HepG2 (cell line): ENCODE measurements around the gene ZBTB48. TPM values are rescaled to one million over a fixed set of nuclear protein-coding genes. Genes with fewer than 3 reads are reported as not detected.

Experiments
- FOXK1 ChIP-seq: sonication (generic); formaldehyde crosslinking; IDR thresholded peaks from 2 replicates; pipeline ENCODE4 v1.4.0; 2020; ENCODE audit warnings: low read depth, missing genetic modification reagents, borderline replicate concordance
- GABPA ChIP-seq, 2 experiments: IDR thresholded peaks; 2 replicates each; pipeline ENCODE4 v1.6.1; 2011 to 2016; ENCODE audit warnings: low read depth in 2 of 2, low read length in 1 of 2, missing biosample characterization in 1 of 2, missing genetic modification characterization in 1 of 2
- HMG20A ChIP-seq: IDR thresholded peaks from 2 replicates; pipeline ENCODE4 v1.6.1; 2016; ENCODE audit warnings: borderline replicate concordance
- ZFP41 ChIP-seq: sonication (generic); formaldehyde crosslinking; IDR thresholded peaks from 2 replicates; pipeline ENCODE4 v1.4.0; 2020; ENCODE audit warnings: mild to moderate bottlenecking, missing genetic modification reagents, borderline replicate concordance
- ZNF607 ChIP-seq: sonication (generic); formaldehyde crosslinking; IDR thresholded peaks from 2 replicates; pipeline ENCODE4 v1.5.1; 2020; ENCODE audit warnings: missing genetic modification reagents, mild to moderate bottlenecking, borderline replicate concordance
- ZNF644 ChIP-seq: IDR thresholded peaks from 2 replicates; pipeline ENCODE4 v1.6.1; 2016; ENCODE audit warnings: low read depth
- polyA plus RNA-seq, 8 experiments: library from polyadenylated mRNA; depleted of rRNA in 3 of 8; stranded (reverse) in 7 of 8; unstranded in 1 of 8; fragments of >200 nt; fragmentation: Illumina TruSeq in 4 of 8; extraction: Trizol in 4 of 8; gene quantifications; 2 replicates each; pipeline versions ENCODE4 v1.2.1 to v1.2.3, GENCODE V29; 2011 to 2016; ENCODE audit warnings: low read depth in 4 of 8, missing spikeins in 1 of 8, mixed read lengths in 1 of 8; ENCODE audit not compliant: insufficient read depth in 1 of 8
- total RNA-seq, 5 experiments: library from RNA; depleted of rRNA; stranded (reverse); fragments of >200 nt; fragmentation: Illumina TruSeq; extraction: Trizol; gene quantifications; 2 replicates each; pipeline ENCODE4 v1.2.3, GENCODE V29; 2016; ENCODE audit warnings: low read depth in 1 of 5
- TF ChIP-seq, protein P1 (sequence below): sonication (generic); formaldehyde crosslinking; conservative IDR thresholded peaks from 2 replicates; pipeline ENCODE4 v1.8.1; 2023; ENCODE audit warnings: missing genetic modification reagents
- TF ChIP-seq, protein P2 (sequence below): sonication (generic); formaldehyde crosslinking; IDR thresholded peaks from 2 replicates; pipeline ENCODE4 v1.9.0; 2021; ENCODE audit warnings: missing genetic modification reagents, mild to moderate bottlenecking, borderline replicate concordance
- TF ChIP-seq, protein P3 (sequence below): sonication (generic); formaldehyde crosslinking; conservative IDR thresholded peaks from 2 replicates; pipeline ENCODE4 v1.8.0; 2022; ENCODE audit warnings: low read depth, missing genetic modification reagents
- TF ChIP-seq, protein P4 (sequence below): sonication (generic); formaldehyde crosslinking; IDR thresholded peaks from 2 replicates; pipeline ENCODE4 v1.4.0; 2020; ENCODE audit warnings: missing genetic modification reagents
- TF ChIP-seq, protein P5 (sequence below), 2 experiments: fragments of 450-650 bp in 1 of 2; sonication (generic) in 1 of 2; formaldehyde crosslinking; IDR thresholded peaks; 2 replicates each; pipeline versions ENCODE4 v1.5.0 to v1.8.0; 2020 to 2022; ENCODE audit warnings: mild to moderate bottlenecking in 1 of 2, missing genetic modification reagents in 1 of 2
- TF ChIP-seq, protein P6 (sequence below), 2 experiments: sonication (generic) in 1 of 2; formaldehyde crosslinking in 1 of 2; IDR thresholded peaks; 2 replicates each; pipeline versions ENCODE4 v1.4.0 to v1.6.1; 2016 to 2020; ENCODE audit warnings: borderline replicate concordance in 1 of 2, low read depth in 1 of 2, mild to moderate bottlenecking in 1 of 2, missing genetic modification reagents in 1 of 2

Gene ZBTB48
- total and polyA plus RNA-seq, 2 of the 13 experiments (the other 11 are each of a cell fraction or from before 2014, with no cell fraction given), result 13.0 to 17.1 TPM

DNA sequence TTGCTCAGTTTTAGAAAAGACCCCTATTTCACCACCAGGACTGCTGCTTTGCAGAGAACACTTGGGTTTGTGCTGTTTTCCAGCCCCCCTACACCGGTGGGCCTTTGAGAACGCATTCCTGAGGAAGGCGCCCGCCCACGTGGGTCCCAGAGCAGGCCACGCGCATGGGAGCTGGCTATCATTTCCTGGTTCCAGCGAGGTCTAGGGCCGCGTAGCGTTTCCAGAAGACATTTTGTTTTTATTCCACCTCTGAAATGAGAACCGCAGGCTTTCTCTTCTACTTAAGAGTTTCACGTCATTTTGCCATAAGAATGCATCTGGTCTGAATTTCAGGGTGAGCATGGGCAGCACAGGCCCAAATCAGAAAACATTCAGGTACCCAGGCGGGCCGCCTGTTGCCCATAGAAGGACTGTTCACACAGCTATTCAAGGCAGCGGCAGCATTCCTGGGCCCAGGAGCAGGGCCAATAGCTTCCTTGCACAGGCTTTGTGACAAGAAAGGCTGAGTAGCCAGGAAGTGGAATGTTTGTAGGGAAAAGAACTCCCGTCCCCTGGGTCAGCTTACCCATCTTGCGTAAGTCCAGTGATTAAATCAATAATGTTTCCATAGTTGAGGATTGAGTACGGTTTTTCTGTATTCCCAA, 24.2 kb downstream of the ZBTB48 start (continued):
- TF ChIP-seq, protein P1, sequence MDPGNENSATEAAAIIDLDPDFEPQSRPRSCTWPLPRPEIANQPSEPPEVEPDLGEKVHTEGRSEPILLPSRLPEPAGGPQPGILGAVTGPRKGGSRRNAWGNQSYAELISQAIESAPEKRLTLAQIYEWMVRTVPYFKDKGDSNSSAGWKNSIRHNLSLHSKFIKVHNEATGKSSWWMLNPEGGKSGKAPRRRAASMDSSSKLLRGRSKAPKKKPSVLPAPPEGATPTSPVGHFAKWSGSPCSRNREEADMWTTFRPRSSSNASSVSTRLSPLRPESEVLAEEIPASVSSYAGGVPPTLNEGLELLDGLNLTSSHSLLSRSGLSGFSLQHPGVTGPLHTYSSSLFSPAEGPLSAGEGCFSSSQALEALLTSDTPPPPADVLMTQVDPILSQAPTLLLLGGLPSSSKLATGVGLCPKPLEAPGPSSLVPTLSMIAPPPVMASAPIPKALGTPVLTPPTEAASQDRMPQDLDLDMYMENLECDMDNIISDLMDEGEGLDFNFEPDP (CRISPR knock-in tag), result no peak
- TF ChIP-seq ZNF644 (CRISPR knock-in tag) (0 out of 2 replicates have a peak, but pooled peaks have one; percentile 20), GABPA (IDR thresholded peaks at IDR 0.05; ENCODE audit: low read depth, low read length) (no peak), GABPA (CRISPR knock-in tag; IDR thresholded peaks at IDR 0.05; ENCODE audit: low read depth) (peak; percentile 55; the same call in 1 of the 2 replicates), FOXK1 (peak; percentile 36; the same call in 1 of the 2 replicates), HMG20A (CRISPR knock-in tag) (peak; percentile 68), ZNF607 (peak; percentile 79; the same call in 1 of the 2 replicates), ZFP41 (CRISPR knock-in tag) (no peak)
- TF ChIP-seq, protein P2, sequence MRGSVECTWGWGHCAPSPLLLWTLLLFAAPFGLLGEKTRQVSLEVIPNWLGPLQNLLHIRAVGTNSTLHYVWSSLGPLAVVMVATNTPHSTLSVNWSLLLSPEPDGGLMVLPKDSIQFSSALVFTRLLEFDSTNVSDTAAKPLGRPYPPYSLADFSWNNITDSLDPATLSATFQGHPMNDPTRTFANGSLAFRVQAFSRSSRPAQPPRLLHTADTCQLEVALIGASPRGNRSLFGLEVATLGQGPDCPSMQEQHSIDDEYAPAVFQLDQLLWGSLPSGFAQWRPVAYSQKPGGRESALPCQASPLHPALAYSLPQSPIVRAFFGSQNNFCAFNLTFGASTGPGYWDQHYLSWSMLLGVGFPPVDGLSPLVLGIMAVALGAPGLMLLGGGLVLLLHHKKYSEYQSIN, result no peak
- TF ChIP-seq, protein P3, sequence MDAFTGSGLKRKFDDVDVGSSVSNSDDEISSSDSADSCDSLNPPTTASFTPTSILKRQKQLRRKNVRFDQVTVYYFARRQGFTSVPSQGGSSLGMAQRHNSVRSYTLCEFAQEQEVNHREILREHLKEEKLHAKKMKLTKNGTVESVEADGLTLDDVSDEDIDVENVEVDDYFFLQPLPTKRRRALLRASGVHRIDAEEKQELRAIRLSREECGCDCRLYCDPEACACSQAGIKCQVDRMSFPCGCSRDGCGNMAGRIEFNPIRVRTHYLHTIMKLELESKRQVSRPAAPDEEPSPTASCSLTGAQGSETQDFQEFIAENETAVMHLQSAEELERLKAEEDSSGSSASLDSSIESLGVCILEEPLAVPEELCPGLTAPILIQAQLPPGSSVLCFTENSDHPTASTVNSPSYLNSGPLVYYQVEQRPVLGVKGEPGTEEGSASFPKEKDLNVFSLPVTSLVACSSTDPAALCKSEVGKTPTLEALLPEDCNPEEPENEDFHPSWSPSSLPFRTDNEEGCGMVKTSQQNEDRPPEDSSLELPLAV (CRISPR knock-in tag), result no peak
- TF ChIP-seq, protein P4, sequence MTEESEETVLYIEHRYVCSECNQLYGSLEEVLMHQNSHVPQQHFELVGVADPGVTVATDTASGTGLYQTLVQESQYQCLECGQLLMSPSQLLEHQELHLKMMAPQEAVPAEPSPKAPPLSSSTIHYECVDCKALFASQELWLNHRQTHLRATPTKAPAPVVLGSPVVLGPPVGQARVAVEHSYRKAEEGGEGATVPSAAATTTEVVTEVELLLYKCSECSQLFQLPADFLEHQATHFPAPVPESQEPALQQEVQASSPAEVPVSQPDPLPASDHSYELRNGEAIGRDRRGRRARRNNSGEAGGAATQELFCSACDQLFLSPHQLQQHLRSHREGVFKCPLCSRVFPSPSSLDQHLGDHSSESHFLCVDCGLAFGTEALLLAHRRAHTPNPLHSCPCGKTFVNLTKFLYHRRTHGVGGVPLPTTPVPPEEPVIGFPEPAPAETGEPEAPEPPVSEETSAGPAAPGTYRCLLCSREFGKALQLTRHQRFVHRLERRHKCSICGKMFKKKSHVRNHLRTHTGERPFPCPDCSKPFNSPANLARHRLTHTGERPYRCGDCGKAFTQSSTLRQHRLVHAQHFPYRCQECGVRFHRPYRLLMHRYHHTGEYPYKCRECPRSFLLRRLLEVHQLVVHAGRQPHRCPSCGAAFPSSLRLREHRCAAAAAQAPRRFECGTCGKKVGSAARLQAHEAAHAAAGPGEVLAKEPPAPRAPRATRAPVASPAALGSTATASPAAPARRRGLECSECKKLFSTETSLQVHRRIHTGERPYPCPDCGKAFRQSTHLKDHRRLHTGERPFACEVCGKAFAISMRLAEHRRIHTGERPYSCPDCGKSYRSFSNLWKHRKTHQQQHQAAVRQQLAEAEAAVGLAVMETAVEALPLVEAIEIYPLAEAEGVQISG (CRISPR knock-in tag), result peak; percentile 62
- TF ChIP-seq, protein P5, sequence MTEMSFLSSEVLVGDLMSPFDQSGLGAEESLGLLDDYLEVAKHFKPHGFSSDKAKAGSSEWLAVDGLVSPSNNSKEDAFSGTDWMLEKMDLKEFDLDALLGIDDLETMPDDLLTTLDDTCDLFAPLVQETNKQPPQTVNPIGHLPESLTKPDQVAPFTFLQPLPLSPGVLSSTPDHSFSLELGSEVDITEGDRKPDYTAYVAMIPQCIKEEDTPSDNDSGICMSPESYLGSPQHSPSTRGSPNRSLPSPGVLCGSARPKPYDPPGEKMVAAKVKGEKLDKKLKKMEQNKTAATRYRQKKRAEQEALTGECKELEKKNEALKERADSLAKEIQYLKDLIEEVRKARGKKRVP (CRISPR knock-in tag; IDR thresholded peaks at IDR 0.05), result peak in 1 of 2 experiments; percentile 56; a peak in 2 of 4 replicates
- TF ChIP-seq, protein P6, sequence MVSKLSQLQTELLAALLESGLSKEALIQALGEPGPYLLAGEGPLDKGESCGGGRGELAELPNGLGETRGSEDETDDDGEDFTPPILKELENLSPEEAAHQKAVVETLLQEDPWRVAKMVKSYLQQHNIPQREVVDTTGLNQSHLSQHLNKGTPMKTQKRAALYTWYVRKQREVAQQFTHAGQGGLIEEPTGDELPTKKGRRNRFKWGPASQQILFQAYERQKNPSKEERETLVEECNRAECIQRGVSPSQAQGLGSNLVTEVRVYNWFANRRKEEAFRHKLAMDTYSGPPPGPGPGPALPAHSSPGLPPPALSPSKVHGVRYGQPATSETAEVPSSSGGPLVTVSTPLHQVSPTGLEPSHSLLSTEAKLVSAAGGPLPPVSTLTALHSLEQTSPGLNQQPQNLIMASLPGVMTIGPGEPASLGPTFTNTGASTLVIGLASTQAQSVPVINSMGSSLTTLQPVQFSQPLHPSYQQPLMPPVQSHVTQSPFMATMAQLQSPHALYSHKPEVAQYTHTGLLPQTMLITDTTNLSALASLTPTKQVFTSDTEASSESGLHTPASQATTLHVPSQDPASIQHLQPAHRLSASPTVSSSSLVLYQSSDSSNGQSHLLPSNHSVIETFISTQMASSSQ (IDR thresholded peaks at IDR 0.05; ENCODE audit: low read depth), result 0 out of 2 replicates have a peak, but pooled peaks have one; percentile 33
- TF ChIP-seq, protein P6 (CRISPR knock-in tag; IDR thresholded peaks at IDR 0.05; ENCODE audit: borderline replicate concordance), result no peak
